GM12878 (cell line): ENCODE results near the gene CACNA2D2.

Experiments
- CTCF ChIP-seq, 3 experiments: IDR thresholded peaks in 2 of 3; conservative IDR thresholded peaks in 1 of 3; 2 replicates each; pipeline ENCODE4 v1.5.1; 2011; ENCODE audit warnings: low read depth in 3 of 3, low read length in 3 of 3, mild to moderate bottlenecking in 3 of 3, control low read depth in 2 of 3, moderate library complexity in 2 of 3, inconsistent platforms in 1 of 3, mixed read lengths in 1 of 3; ENCODE audit not compliant: control insufficient read depth in 2 of 3, insufficient read depth in 1 of 3; ENCODE audit errors: extremely low read depth in 1 of 3
- NR2F1 ChIP-seq: fragments of 450-650 bp; conservative IDR thresholded peaks from 2 replicates; pipeline ENCODE4 v1.6.1; 2017; ENCODE audit warnings: mild to moderate bottlenecking
- POLR2AphosphoS5 ChIP-seq: IDR thresholded peaks from 2 replicates; pipeline ENCODE4 v1.6.1; 2011; ENCODE audit warnings: mild to moderate bottlenecking, low read length, inconsistent platforms
- TAF1 ChIP-seq: IDR thresholded peaks from 2 replicates; pipeline ENCODE4 v1.6.1; 2011; ENCODE audit warnings: mild to moderate bottlenecking, low read depth, low read length, borderline replicate concordance
- USF1 ChIP-seq: IDR thresholded peaks from 2 replicates; pipeline ENCODE4 v1.6.1; 2011; ENCODE audit warnings: borderline replicate concordance, low read depth, mild to moderate bottlenecking, moderate library complexity, mixed read lengths, low read length; ENCODE audit not compliant: insufficient read depth; ENCODE audit errors: extremely low read length

- no peak for TF ChIP-seq POLR2AphosphoS5
- no peak for TF ChIP-seq TAF1
- TF ChIP-seq CTCF (IDR thresholded peaks at IDR 0.05 in 2 of 3, conservative IDR thresholded peaks at IDR 0.05 in 1 of 3; ENCODE audit: control insufficient read depth in 2 of 3, extremely low read depth in 1 of 3, insufficient read depth in 1 of 3, low read depth in 3 of 3, low read length in 3 of 3) = no peak
- no peak for TF ChIP-seq NR2F1
- TF ChIP-seq USF1 = no peak
Observed at GRCh38 chr3:50317300-50317699, 186.1 kb downstream of the CACNA2D2 start.
